Dermis blood vessel endothelial cell (primary cell): ENCODE data around the gene CADPS. TPM values are rescaled to one million over a fixed set of nuclear protein-coding genes. Genes with fewer than 3 reads are reported as not detected.

Experiments
- DNase-seq: peaks from one replicate; pipeline ENCODE4 v3.0.0; 2010
- total RNA-seq: library from RNA; depleted of rRNA; stranded (reverse); fragments of >200 nt; gene quantifications from 2 replicates; pipeline ENCODE4 v1.2.3, GENCODE V29; 2014

The CADPS gene
- total RNA-seq, 1 donor from 2014 or later = not detected

GRCh38 chr3:62551556-62551955 is 323.7 kb downstream of the CADPS start:
- no peak for DNase-seq

- DNase-seq = no peak
These were observed 324.8 kb downstream of the CADPS start for GRCh38 chr3:62550439-62550838.

DNA sequence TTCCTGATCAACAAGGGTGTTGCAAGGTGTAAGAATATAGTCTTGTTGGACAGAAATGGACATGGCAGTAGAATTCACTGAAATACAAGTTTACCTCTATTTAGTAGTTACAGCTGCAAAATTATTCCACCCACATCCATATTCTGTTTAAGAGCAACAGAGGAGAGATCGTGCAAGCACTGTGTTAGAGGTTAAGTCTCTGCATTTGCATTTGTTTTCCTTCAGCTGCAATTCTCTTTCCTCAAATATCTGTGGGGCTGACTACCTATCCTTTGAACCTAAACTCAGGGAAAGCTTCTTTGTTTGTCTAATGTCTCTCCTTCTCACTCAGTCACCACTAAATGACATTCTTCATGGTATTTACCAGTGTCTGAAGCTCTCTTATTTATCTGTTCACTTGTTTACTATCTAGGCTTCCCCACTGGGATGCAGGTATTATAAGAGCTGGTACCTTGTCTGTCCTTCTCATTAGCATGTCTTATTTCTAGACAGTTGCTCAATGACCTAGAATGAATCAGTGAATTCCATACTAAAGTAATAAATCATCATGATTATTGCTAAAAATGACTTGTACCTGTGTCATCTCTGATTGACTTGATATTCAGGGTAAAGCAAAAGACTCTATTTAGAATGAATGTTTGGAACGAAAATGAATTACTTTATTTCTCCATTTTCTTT is 326.5 kb downstream of the CADPS start:
- no peak for DNase-seq

DNA sequence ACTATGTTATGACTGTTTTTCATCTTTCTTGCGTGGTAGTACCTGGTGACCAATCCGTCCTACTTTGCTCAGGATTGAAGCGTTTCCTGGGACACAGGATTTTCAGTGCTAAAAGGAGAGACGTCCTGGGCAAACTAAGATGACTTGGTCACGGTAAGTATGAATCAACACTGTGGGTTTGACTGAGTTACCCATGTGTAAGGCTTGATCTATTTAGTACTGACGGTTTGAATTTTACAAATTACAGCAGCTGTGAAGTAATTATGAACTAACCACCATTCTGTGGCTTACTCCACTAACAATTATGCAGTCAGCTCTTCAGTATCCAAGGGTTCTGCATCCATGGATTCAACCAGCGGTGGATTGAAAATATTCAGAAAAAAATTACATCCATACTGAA is 328.9 kb downstream of the CADPS start:
- no peak for DNase-seq

DNA sequence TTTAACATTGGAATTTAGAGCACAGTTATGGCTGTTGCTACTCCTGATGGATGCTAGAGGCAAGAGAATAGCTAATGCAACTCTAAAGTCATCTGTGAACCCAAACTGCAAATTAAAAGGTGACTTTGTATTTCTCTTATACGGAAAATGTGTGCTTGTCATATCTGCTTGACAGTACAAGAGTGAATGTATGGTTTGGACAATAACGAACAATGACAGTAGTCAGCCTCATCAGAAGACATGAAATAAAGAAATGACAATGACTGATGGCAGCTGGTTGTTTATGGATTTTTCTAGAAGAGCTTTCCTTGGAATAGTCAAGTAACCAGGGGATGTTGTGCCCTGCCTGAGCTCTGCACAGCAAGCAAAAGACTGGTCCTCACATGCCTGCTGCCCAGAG is 333.0 kb downstream of the CADPS start:
- DNase-seq = no peak

GRCh38 chr3:62539762-62540161 is 335.5 kb downstream of the CADPS start:
- no peak for DNase-seq

DNA sequence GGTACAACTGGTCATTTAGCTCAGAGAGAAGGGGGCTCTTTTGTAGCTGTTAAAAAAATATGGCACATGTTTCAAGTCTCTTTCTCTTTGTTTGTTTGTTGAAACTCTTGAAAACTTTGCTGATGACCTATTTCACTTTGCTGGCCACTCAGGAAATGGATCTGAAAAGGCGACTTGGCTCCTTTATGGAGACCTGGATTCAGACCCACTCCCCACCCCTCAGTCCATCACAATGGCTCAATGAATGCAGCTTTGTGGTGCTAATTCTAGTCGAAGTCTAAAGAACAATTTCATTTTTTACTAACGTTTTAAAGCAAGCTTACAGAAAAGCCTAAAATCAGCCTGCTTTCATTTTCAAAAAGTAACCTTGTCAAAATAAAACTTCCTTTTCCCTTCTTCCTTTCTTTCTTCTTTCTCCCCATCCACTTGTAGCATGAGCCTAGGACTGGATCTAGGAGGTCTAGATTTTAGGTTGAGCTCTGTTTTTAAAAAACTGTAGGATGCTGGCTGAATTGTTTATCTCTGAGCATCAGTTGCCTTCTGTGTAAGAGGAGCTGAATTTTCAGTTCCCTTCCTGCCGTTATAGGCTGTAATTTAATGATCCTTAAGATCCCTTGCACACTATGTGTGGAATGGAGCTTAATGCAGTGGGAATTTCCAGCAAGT is 336.4 kb downstream of the CADPS start:
- DNase-seq = no peak

GRCh38 chr3:62534326-62534725 is 340.9 kb downstream of the CADPS start:
- no peak for DNase-seq

DNA sequence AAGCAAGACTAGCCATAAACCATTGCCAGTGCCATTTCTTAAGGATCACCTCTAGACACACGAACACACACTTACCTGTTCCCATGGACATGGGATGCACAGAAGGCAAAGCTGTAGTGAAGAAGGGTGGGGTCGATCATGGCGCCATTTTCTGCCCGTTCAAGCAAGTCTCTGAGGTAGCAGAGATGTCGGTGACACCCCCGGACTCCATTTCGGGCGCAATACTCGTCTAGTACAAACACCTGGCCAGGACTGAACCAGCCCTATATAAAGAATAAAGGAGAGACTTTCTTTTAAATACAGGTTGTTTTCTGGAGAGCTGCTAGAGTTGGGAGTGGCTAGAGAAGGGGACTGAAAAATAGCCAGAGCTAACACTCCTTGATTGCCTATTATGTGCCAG is 342.4 kb downstream of the CADPS start:
- DNase-seq = no peak

DNA sequence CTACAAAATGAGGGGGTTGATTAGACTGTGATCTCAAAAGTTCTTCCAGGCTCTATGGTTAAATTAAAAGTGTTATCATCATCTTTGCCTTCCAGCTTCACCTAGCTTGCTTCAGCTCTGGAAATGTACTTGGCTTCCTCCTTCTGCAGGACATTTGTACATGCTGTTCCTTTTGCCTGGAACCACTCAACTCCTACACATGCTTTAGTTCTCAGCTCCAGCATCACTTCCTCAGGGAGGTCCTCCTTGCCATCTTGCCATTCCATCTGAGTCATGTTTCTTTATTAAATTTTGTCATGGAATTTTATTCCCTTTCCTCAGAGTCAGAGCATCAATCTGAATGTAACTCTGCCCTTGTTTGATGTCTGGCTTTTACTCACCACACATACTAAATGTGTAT is 343.2 kb downstream of the CADPS start:
- DNase-seq = no peak

DNA sequence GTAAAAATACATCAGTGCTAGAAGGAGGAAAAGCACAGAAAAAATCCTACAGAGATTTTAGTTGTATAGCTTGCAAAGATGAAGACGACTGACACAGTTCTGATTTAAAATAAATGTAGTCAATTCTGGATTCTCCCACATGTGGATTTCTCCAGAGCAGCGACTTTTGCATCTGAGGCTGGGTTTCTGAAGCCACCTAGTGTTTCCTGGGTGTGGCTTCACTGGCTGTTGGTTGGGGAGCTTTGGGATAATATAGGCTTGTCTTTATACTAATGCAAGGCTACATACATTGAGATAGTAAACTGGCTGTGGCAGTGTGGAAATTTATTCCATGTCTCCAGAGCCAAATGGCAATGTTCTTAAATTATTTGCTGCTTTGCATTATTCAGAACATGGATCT is 343.7 kb downstream of the CADPS start:
- DNase-seq = no peak

GRCh38 chr3:62529230-62529629 is 346.0 kb downstream of the CADPS start:
- peak; percentile 56 for DNase-seq

GRCh38 chr3:62527474-62527873 is 347.7 kb downstream of the CADPS start:
- no peak for DNase-seq

GRCh38 chr3:62525281-62525680 is 349.9 kb downstream of the CADPS start:
- no peak for DNase-seq

DNA sequence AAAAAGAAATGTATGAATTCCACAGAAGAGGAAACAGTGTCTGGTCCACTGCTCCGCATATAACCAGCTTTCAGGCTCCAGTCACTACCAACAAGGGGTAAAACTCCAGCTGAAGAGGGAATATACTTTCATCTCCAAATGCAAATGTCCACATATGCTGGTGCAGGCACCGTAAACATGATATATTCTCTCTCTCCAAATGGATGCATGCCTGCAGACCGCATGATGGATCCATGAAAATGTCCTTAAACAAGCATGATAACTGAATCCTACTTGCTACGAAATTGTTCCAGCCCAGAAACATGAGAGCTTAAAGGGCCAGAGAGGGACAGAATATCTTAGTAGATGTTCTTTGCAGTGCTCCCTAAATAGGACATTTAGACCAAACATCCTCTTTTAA is 351.5 kb downstream of the CADPS start:
- no peak for DNase-seq

GRCh38 chr3:62521464-62522105 is 353.6 kb downstream of the CADPS start:
- DNase-seq = no peak

GRCh38 chr3:62503516-62503915 is 371.7 kb downstream of the CADPS start:
- DNase-seq = no peak

DNA sequence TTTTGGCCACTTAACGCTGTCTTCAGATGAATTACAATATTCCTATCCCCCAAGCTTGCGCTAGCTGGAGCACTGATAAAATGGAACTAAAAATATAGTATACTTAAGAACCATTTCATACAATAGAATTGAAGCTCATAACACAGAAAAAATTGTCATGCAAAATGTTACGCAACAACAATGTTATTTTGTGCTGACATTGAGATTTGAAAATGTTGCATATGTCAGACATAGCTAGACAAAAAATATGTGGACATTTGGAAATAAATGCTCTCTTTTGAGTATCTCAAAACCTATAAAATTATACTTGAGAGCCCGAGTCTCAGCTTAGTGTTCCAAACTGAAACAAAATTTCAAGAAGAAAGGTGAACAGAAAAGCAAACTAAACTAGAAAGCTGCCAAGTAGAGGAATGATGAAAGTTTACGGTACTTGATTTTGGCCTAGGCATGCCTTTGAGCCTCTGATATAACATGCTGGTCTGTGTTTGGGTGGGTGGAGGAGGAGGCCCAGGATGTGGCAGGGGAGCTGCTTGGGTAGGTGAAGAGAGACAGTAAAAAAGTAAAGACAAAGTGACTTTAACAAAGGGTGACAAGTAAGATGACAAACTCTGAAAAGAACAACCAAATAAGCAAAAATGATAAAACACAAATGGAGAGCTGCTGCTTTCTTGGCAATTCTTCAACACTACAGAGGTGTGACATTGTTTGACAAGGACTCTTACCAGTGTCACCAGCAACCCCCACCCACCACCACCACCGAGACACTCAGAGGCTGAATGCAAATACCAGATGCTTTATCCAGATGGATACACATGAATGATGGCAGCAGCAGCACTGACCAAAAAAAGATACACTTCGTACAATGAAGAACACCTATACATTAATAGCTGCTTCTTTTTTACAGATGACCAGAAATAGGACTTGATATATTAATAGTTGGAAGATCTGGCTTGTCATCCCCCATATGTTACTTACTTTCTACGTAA is 372.6 kb downstream of the CADPS start:
- no peak for DNase-seq

- no peak for DNase-seq
These were observed 373.9 kb downstream of the CADPS start for GRCh38 chr3:62501289-62501668.

GRCh38 chr3:62500556-62501288 is 374.5 kb downstream of the CADPS start:
- DNase-seq = no peak

- DNase-seq = no peak
These were observed 378.1 kb downstream of the CADPS start for GRCh38 chr3:62497156-62497555.

DNA sequence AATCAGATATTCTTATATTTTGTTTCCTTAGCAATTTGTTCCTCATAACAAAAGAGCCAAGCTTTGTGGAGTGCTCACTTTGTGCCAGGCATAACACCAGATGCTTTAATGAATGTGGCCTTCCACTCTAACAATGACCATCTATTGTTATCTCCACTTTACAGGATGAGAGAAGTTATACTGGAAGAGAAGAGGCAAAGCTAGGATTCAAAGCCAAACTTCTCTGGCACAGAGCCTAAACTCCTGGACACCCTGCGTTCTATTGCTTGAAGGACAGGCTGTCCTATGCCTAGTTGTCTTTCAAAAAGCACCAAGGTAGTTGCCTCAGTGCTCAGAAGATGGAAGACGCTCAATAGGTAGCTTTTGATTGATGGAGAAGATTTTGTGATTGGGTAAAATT is 378.7 kb downstream of the CADPS start:
- no peak for DNase-seq
